Airway epithelial cell (primary cell): ENCODE data around the gene KLF12. TPM values are rescaled to one million over a fixed set of nuclear protein-coding genes. Genes with fewer than 3 reads are reported as not detected.

Source experiments
- total RNA-seq: library from RNA; depleted of rRNA; stranded (reverse); fragments of >200 nt; gene quantifications from 2 replicates; pipeline ENCODE4 v1.2.3, GENCODE V29; 2015

Gene KLF12
- total RNA-seq: 2.1 and 4.2 TPM in 2 replicates

DNA sequence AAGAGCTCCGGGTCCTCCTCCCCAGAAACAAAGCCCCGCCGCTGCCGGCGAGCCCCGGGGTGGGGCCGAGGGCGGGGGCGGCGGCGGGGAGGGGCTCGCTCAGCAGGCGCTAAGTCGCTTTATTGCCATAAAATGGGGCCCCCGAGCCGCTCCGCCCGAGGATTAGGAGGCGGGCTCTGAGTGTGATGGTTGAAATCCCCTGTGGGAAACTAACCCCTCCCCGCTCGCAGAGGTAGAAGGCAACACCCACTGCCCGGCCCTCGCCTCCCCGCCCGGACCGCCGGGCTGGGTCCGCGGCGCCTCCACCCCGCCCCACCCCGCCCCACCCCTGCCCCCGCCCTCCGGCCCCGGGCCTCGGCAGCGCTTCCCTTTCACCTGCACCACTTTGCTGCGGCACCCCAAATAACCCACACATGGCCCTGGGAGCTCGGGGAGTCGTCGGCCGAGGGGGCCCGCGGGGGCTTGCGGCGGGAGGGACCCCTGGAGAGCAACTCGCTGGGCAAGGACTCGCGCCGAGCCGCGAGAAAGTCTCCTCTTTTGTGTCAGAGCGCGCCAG, at the start of gene KLF12:
Gene KLF12 (minus strand): TSS at position 184 of the 556 bp plus-strand sequence.

